Astrocyte of the cerebellum (primary cell): ENCODE measurements around the gene TLCD1.
A peak's percentile ranks its signal among the peaks of the same experiment; 100 is the strongest.

ENCODE experiments used
- DNase-seq: peaks from one replicate; pipeline ENCODE4 v3.0.0-alpha.2; 2011; ENCODE audit warnings: low read depth
- H3K4me3 ChIP-seq: 2 replicates; pipeline ENCODE4 v1.5.1; 2011; ENCODE audit warnings: mild to moderate bottlenecking, low read depth, low read length, moderate library complexity
- CTCF ChIP-seq: IDR thresholded peaks from 2 replicates; pipeline ENCODE4 v1.5.1; 2012; ENCODE audit warnings: low read length, low read depth, moderate library complexity, mild to moderate bottlenecking; ENCODE audit errors: missing control alignments
- in situ Hi-C: cut with HindIII; loops from 2 replicates; pipeline ENCODE4 v1.10.0; 2017; ENCODE audit warnings: low sequenced_read_pairs

TLCD1 gene

GRCh38 chr17:28726226-28726626, at the start of gene TLCD1:
TSS of gene TLCD1 (minus strand) at chr17:28726233. CDS start at chr17:28726097, 136 bp downstream.
- peak within 1 kb of the TSS; percentile 73 for H3K4me3 ChIP-seq
- in situ Hi-C loops: loop anchor here (10.0 kb wide), 1 partner anchor 59 kb away; no protein-coding TSS in a partner anchor
- no peak for TF ChIP-seq CTCF
- DNase-seq: no peak

- no peak for DNase-seq
- TF ChIP-seq CTCF: no peak
- no peak overlapping the region for H3K4me3 ChIP-seq
- in situ Hi-C loops: no loop called here
Measured at GRCh38 chr17:28774206-28774605, 48.2 kb upstream of the TLCD1 start.

- in situ Hi-C loops: no loop called here
- DNase-seq: no peak
- no peak for TF ChIP-seq CTCF
- no peak overlapping the region for H3K4me3 ChIP-seq
Measured at GRCh38 chr17:28773736-28774135, 47.7 kb upstream of the TLCD1 start.

GRCh38 chr17:28765038-28765437, 39.0 kb upstream of the TLCD1 start:
- H3K4me3 ChIP-seq: no peak overlapping the region
- no peak for TF ChIP-seq CTCF
- no peak for DNase-seq
- in situ Hi-C loops: no loop called here

GRCh38 chr17:28763804-28764266, 37.8 kb upstream of the TLCD1 start:
- peak; percentile 78 for DNase-seq
- in situ Hi-C loops: no loop called here

GRCh38 chr17:28763137-28763799, 37.2 kb upstream of the TLCD1 start:
- no peak overlapping the region for H3K4me3 ChIP-seq
- in situ Hi-C loops: no loop called here
- no peak for DNase-seq
- TF ChIP-seq CTCF: no peak

More at GRCh38 chr17:28763804-28764266, 37.8 kb upstream of the TLCD1 start:
- peak; percentile 89 for TF ChIP-seq CTCF
- H3K4me3 ChIP-seq: no peak overlapping the region
